Liver (tissue), 9 donors: ENCODE results near the gene MYLK3. TPM values are rescaled to one million over a fixed set of nuclear protein-coding genes. Genes with fewer than 3 reads are reported as not detected.

Experiments
- DNase-seq: peaks from one replicate; pipeline ENCODE4 v3.0.0-alpha.2; 2017; ENCODE audit warnings: low spot score
- H3K27ac ChIP-seq, 2 donors: one replicate each; pipeline ENCODE4 v1.7.0; 2013; ENCODE audit warnings: inconsistent platforms in 2 of 2, low read length in 2 of 2, control low read depth in 1 of 2, low read depth in 1 of 2, mild to moderate bottlenecking in 1 of 2
- H3K27me3 ChIP-seq, 4 donors: one replicate each; pipeline versions ENCODE4 v1.6.1 to v1.7.0; 2013; ENCODE audit warnings: low read length in 3 of 4, inconsistent platforms in 1 of 4, mild to moderate bottlenecking in 1 of 4, moderate library complexity in 1 of 4; ENCODE audit not compliant: control insufficient read depth in 4 of 4, insufficient read depth in 4 of 4
- H3K36me3 ChIP-seq, 4 donors: one replicate each; pipeline versions ENCODE4 v1.6.1 to v1.7.0; 2013; ENCODE audit warnings: low read length in 3 of 4, mild to moderate bottlenecking in 3 of 4, low read depth in 1 of 4, moderate library complexity in 1 of 4; ENCODE audit not compliant: control insufficient read depth in 4 of 4, insufficient read depth in 3 of 4
- H3K4me1 ChIP-seq, 4 donors: one replicate each; pipeline versions ENCODE4 v1.6.1 to v1.7.0; 2013; ENCODE audit warnings: low read length in 3 of 4, mild to moderate bottlenecking in 3 of 4, moderate library complexity in 1 of 4; ENCODE audit not compliant: control insufficient read depth in 4 of 4, insufficient read depth in 4 of 4
- H3K4me3 ChIP-seq, 3 donors: one replicate each; pipeline versions ENCODE4 v1.6.1 to v1.7.0; 2013; ENCODE audit warnings: low read length in 3 of 3, control low read depth in 1 of 3, low read depth in 1 of 3, mild to moderate bottlenecking in 1 of 3
- H3K9ac ChIP-seq, 2 donors: one replicate each; pipeline ENCODE4 v1.7.0; 2013; ENCODE audit warnings: low read length in 2 of 2, mild to moderate bottlenecking in 2 of 2, moderate library complexity in 2 of 2, control low read depth in 1 of 2, low read depth in 1 of 2
- H3K9me3 ChIP-seq, 4 donors: one replicate each; pipeline versions ENCODE4 v1.6.1 to v1.7.0; 2013; ENCODE audit warnings: low read length in 3 of 4; ENCODE audit not compliant: control insufficient read depth in 4 of 4
- CTCF ChIP-seq: fragments of 150-350 bp; IDR thresholded peaks from 2 replicates; pipeline ENCODE4 v1.5.1; 2017; ENCODE audit warnings: improper control_type of control experiment, low read depth, low read length; ENCODE audit not compliant: missing input control
- EGR1 ChIP-seq, 2 donors: IDR thresholded peaks; 2 replicates each; pipeline ENCODE4 v1.6.1; 2016 to 2018; ENCODE audit warnings: antibody characterized with exemption in 2 of 2, low read depth in 2 of 2
- FOXA1 ChIP-seq: IDR thresholded peaks from 2 replicates; pipeline ENCODE4 v1.6.1; 2016; ENCODE audit warnings: antibody characterized with exemption
- FOXA2 ChIP-seq: IDR thresholded peaks from 2 replicates; pipeline ENCODE4 v1.6.1; 2016; ENCODE audit warnings: antibody characterized with exemption
- GABPA ChIP-seq, 2 donors: IDR thresholded peaks in 1 of 2; conservative IDR thresholded peaks in 1 of 2; 2 replicates each; pipeline ENCODE4 v1.6.1; 2016; ENCODE audit warnings: antibody characterized with exemption in 2 of 2, mild to moderate bottlenecking in 1 of 2, moderate library complexity in 1 of 2
- HNF4A ChIP-seq, 2 donors: conservative IDR thresholded peaks; 2 replicates each; pipeline ENCODE4 v1.6.1; 2016; ENCODE audit warnings: antibody characterized with exemption in 2 of 2, mild to moderate bottlenecking in 2 of 2
- HNF4G ChIP-seq: IDR thresholded peaks from 2 replicates; pipeline ENCODE4 v1.6.1; 2016; ENCODE audit warnings: antibody characterized with exemption
- JUND ChIP-seq, 2 donors: IDR thresholded peaks; 2 replicates each; pipeline ENCODE4 v1.6.1; 2016; ENCODE audit warnings: antibody characterized with exemption in 2 of 2
- NR2F2 ChIP-seq: IDR thresholded peaks from 2 replicates; pipeline ENCODE4 v1.6.1; 2016; ENCODE audit warnings: antibody characterized with exemption
- RAD21 ChIP-seq, 2 donors: IDR thresholded peaks; 2 replicates each; pipeline ENCODE4 v1.6.1; 2016; ENCODE audit warnings: antibody characterized with exemption in 2 of 2, mild to moderate bottlenecking in 2 of 2
- RXRA ChIP-seq, 2 donors: IDR thresholded peaks; 2 replicates each; pipeline ENCODE4 v1.6.1; 2017 to 2018; ENCODE audit warnings: antibody characterized with exemption in 2 of 2, mild to moderate bottlenecking in 1 of 2
- SP1 ChIP-seq: IDR thresholded peaks from 2 replicates; pipeline ENCODE4 v1.6.1; 2018; ENCODE audit warnings: antibody characterized with exemption, mild to moderate bottlenecking
- TAF1 ChIP-seq: conservative IDR thresholded peaks from 2 replicates; pipeline ENCODE4 v1.6.1; 2016; ENCODE audit warnings: antibody characterized with exemption, mild to moderate bottlenecking
- YY1 ChIP-seq: IDR thresholded peaks from 2 replicates; pipeline ENCODE4 v1.6.1; 2016; ENCODE audit warnings: antibody characterized with exemption, mild to moderate bottlenecking
- WGBS: extraction: QIAGEN DNeasy Blood & Tissue Kit; methylation state at CpG from one replicate; pipeline ENCODE4 v1.1.7; 2013; 5-methylcytosine and 5-hydroxymethylcytosine counted together
- polyA plus RNA-seq, 2 donors: library from polyadenylated mRNA; stranded (reverse) in 1 of 2; unstranded in 1 of 2; fragments of 200-250 nt in 1 of 2; fragments of >200 nt in 1 of 2; fragmentation: Nextera tagmentation in 1 of 2; extraction: Ambion mirVana in 1 of 2; gene quantifications; one replicate each; pipeline versions ENCODE4 v1.2.1 to v1.2.3, GENCODE V29; 2013 to 2015
- total RNA-seq, 2 donors: library from RNA; depleted of rRNA; stranded (reverse); fragments of >200 nt; gene quantifications; one replicate each; pipeline ENCODE4 v1.2.3, GENCODE V29; 2014
- TF ChIP-seq, protein P1 (sequence below): IDR thresholded peaks from 2 replicates; pipeline ENCODE4 v1.6.1; 2016; ENCODE audit warnings: antibody characterized with exemption
- TF ChIP-seq, protein P2 (sequence below): IDR thresholded peaks from 2 replicates; pipeline ENCODE4 v1.6.1; 2016; ENCODE audit warnings: antibody characterized with exemption
- donor health status: healthy.
- donor health status: healthy.
- donor health status: healthy.
- donor health status: healthy.
- donor health status: healthy.

Gene MYLK3
- total and polyA plus RNA-seq, 4 donors = 0.01 to 1.1 (median 0.23) TPM

DNA sequence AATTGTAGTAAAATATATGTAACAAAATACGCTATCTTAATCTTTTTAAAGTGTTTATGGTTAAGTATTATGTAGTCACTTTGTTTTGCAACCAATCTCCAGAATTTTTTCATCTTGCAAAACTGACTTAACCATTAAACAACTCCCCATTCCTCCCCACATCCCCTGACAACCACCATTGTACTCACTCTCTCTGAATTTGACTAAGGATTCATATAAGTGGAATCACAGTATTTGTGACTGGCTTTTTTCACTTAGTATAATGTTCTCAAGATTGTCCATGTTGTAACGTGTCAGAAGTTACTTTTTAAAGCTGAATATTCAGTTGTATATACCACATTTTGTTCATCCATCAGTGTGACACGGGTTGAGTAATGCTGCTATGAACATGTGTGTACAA is 48.1 kb downstream of the MYLK3 start:
- no peak overlapping the region for H3K27ac ChIP-seq
- no peaks in the 10 kb centered on the region for H3K4me1 ChIP-seq
- over 99% methylated on average over 3 of the region's 3 CpGs for WGBS
- TF ChIP-seq NR2F2 = no peak
- TF ChIP-seq RAD21 (IDR thresholded peaks at IDR 0.05) = no peak
- TF ChIP-seq RXRA (IDR thresholded peaks at IDR 0.05) = no peak
- no peak for TF ChIP-seq HNF4A (conservative IDR thresholded peaks at IDR 0.05)
- no peak for TF ChIP-seq HNF4G
- TF ChIP-seq FOXA2 = no peak
- TF ChIP-seq, protein P1, sequence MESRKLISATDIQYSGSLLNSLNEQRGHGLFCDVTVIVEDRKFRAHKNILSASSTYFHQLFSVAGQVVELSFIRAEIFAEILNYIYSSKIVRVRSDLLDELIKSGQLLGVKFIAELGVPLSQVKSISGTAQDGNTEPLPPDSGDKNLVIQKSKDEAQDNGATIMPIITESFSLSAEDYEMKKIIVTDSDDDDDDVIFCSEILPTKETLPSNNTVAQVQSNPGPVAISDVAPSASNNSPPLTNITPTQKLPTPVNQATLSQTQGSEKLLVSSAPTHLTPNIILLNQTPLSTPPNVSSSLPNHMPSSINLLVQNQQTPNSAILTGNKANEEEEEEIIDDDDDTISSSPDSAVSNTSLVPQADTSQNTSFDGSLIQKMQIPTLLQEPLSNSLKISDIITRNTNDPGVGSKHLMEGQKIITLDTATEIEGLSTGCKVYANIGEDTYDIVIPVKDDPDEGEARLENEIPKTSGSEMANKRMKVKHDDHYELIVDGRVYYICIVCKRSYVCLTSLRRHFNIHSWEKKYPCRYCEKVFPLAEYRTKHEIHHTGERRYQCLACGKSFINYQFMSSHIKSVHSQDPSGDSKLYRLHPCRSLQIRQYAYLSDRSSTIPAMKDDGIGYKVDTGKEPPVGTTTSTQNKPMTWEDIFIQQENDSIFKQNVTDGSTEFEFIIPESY = no peak
- no peak for TF ChIP-seq GABPA (IDR thresholded peaks at IDR 0.05 in 1 of 2, conservative IDR thresholded peaks at IDR 0.05 in 1 of 2)
- TF ChIP-seq, protein P2, sequence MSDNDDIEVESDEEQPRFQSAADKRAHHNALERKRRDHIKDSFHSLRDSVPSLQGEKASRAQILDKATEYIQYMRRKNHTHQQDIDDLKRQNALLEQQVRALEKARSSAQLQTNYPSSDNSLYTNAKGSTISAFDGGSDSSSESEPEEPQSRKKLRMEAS = no peak
- TF ChIP-seq EGR1 (IDR thresholded peaks at IDR 0.05; ENCODE audit: low read depth in 2 of 2) = no peak
- TF ChIP-seq CTCF = no peak
- no peak for TF ChIP-seq FOXA1
- no peak for TF ChIP-seq JUND (IDR thresholded peaks at IDR 0.05)
- no peak for TF ChIP-seq SP1
- no peaks in the 10 kb centered on the region for H3K36me3 ChIP-seq
- no peaks in the 10 kb centered on the region for H3K27me3 ChIP-seq
- no peaks in the 10 kb centered on the region for H3K9me3 ChIP-seq
- DNase-seq = no peak
- no peak overlapping the region for H3K4me3 ChIP-seq
- no peak overlapping the region for H3K9ac ChIP-seq

- Histone ChIP-seq H3K9ac (no peak overlapping the region), H3K27me3 (no peaks in the 10 kb centered on the region), H3K9me3 (no peaks in the 10 kb centered on the region), H3K27ac (no peak overlapping the region), H3K36me3 (no peaks in the 10 kb centered on the region), H3K4me3 (no peak overlapping the region), H3K4me1 (no peaks in the 10 kb centered on the region)
- 91% methylated on average over 3 of the region's 3 CpGs for WGBS
- no peak for DNase-seq
- TF ChIP-seq RAD21 (IDR thresholded peaks at IDR 0.05) = no peak
- TF ChIP-seq NR2F2 = no peak
- TF ChIP-seq YY1 = no peak
- TF ChIP-seq EGR1 (IDR thresholded peaks at IDR 0.05; ENCODE audit: low read depth in 2 of 2) = no peak
- TF ChIP-seq FOXA1 = no peak
- TF ChIP-seq CTCF = no peak
- no peak for TF ChIP-seq TAF1
Measured at GRCh38 chr16:46696957-46697356, 51.2 kb downstream of the MYLK3 start.
